DOHH2 (cell line): ENCODE data around the gene RAB3D.
"Not testable (repeated sequence)": the region's sequence is repeated elsewhere in the genome, so short reads cannot be mapped to it uniquely, and the experiment has no call there.

ENCODE experiments used
- CTCF ChIP-seq: fragments of 200-600 bp; sonication (generic); IDR thresholded peaks from one replicate; pipeline ENCODE4 v1.5.1; 2014; ENCODE audit warnings: antibody characterized with exemption, mild to moderate bottlenecking, low read depth, low read length; ENCODE audit not compliant: poor library complexity, severe bottlenecking
- EZH2phosphoT487 ChIP-seq: fragments of 200-600 bp; sonication (generic); IDR thresholded peaks from 2 replicates; pipeline ENCODE4 v1.6.1; 2017; ENCODE audit warnings: borderline replicate concordance, mild to moderate bottlenecking, antibody characterized with exemption, low read length, moderate library complexity, mixed read lengths

DNA sequence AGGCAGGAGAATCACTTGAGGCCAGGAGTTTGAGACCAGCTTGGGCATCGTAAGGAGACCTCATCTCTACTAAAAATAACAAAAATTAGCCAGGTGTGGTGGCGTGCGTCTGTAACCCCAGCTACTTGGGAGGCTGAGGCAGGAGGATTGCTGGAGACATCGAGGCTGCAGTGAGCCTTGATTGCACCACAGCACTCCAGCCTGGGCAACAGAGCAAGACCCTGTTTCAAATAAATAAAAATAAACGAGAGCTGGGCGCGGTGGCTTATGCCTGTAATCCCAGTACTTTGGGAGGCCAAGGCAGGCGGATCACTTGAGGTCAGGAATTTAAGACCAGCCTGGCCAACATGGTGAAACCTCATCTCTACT is 626 bp upstream of the RAB3D start:
- not testable (repeated sequence) for TF ChIP-seq CTCF, EZH2phosphoT487
